D721Med (cell line): Measurements from ENCODE around the gene CDKAL1.
"Not testable (repeated sequence)": the region's sequence is repeated elsewhere in the genome, so short reads cannot be mapped to it uniquely, and the experiment has no call there.

Experiments used
- DNase-seq: peaks from one replicate; pipeline ENCODE4 v3.0.0; 2011; ENCODE audit warnings: low spot score; ENCODE audit not compliant: insufficient read length
- FAIRE-seq: peaks from 2 replicates; lab custom pipeline; 2011; peaks lifted over from hg19 to GRCh38; lab: Jason Lieb, UNC
- CTCF ChIP-seq: IDR thresholded peaks from 2 replicates; pipeline ENCODE4 v1.5.1; 2012; ENCODE audit warnings: mild to moderate bottlenecking, control low read depth; ENCODE audit not compliant: insufficient read depth; ENCODE audit errors: missing control alignments

The CDKAL1 gene

GRCh38 chr6:20816126-20816525, 281.9 kb downstream of the CDKAL1 start:
- FAIRE-seq (no peak), DNase-seq (no peak)
- no peak for TF ChIP-seq CTCF

- no peak for TF ChIP-seq CTCF
- DNase-seq = no peak
- FAIRE-seq = peak; percentile 72
These were observed 283.6 kb downstream of the CDKAL1 start for GRCh38 chr6:20817806-20818320.

- TF ChIP-seq CTCF = no peak
- no peak for FAIRE-seq
- DNase-seq = no peak
These were observed 285.6 kb downstream of the CDKAL1 start for GRCh38 chr6:20819774-20820400.

- DNase-seq (no peak), FAIRE-seq (no peak)
- no peak for TF ChIP-seq CTCF
These were observed 292.1 kb downstream of the CDKAL1 start for GRCh38 chr6:20826378-20826777.

GRCh38 chr6:20827798-20828197, 293.5 kb downstream of the CDKAL1 start:
- no peak for TF ChIP-seq CTCF
- DNase-seq = no peak
- FAIRE-seq = no peak

- FAIRE-seq = no peak
- no peak for DNase-seq
- TF ChIP-seq CTCF = no peak
These were observed 296.3 kb downstream of the CDKAL1 start for GRCh38 chr6:20830576-20830975.

- not testable (repeated sequence) for DNase-seq, FAIRE-seq
These were observed 297.0 kb downstream of the CDKAL1 start for GRCh38 chr6:20831251-20831650.
